Hematopoietic multipotent progenitor cell treated with erythropoietin and hydrocortisone succinate and interleukin-3 and kit ligand, for 4 days (in vitro differentiated cells): ENCODE data around the gene NAGLU.
A peak's percentile ranks its signal among the peaks of the same experiment; 100 is the strongest.
"Not testable (repeated sequence)": the region's sequence is repeated elsewhere in the genome, so short reads cannot be mapped to it uniquely, and the experiment has no call there.

ENCODE experiments used
- DNase-seq: peaks from one replicate; pipeline ENCODE4 v3.0.0-alpha.2; 2015

Gene NAGLU

DNA sequence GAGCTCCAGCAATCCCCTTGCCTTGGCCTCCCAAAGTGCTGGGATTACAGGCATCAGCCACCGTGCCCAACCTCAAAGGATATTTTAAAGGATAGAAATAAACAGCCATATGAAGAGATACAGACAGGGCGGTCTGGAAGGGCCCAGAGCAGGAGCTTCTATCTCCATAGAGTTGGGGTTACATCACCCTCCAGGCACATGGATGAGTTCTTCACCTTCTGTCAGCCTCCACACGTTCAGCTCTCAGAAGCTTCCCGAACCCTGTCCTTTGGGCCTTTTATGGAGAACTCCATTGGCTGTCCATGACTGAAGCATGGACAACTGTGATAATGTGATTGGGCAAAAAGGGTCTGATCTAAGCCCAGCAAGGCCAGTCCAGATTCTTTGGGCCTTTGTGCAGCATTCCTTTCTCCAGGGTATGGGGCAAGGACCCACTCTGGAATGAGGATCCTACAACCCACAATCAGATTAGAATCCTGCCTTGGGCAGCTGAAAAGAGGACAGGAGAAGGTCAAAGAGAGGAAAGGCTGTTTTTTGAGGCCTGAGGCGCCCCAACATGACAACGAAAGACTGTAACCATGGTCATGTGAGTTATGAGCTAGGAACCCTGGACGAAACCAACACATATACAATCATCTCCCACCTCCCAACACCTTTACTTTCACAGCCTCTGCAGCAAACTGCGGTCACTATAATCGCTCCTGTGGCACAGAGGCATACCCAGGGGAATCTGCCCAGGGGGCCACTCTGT lies 9.9 kb downstream of the NAGLU start:
- DNase-seq: not testable (repeated sequence)

DNA sequence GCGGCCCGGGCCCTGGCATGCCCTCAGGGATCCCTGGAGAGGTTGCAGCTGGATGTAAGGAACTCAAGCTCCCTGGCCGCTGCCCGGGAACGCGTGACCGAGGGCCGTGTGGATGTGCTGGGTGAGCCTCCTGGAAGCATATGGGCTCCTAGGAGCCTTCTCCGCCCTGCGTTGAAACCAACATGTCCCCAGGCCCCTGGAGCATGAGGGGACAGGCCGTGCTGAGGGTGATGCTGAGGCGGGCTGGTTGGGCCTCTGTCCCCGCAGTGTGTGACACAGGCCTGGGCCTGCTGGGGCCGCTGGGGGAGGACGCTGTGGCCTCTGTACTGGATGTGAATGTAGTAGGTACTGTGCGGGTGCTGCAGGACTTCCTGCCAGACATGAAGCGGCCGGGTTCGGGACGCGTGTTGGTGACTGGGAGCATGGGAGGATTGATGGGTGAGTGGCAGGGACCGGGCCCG lies 11.0 kb downstream of the NAGLU start:
- DNase-seq: no peak

DNA sequence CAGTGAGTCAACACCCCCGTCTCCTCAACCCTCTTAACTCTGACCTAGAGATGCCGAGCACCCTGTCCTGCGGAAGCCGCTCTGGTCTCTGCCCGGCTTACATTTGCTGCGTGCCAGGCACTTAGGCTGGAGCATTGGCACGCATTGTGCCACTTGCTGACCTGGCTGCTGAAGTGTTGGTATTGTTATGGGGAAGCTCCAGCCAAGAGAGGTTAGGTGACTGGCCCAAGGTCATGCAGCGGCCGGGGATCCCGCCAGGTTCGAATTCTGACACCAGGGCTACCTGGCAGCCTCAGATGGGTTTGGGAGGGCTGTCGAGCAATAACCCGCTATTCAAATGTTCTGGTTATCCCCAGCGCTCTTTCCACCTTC lies 11.6 kb downstream of the NAGLU start:
- no peak for DNase-seq

DNA sequence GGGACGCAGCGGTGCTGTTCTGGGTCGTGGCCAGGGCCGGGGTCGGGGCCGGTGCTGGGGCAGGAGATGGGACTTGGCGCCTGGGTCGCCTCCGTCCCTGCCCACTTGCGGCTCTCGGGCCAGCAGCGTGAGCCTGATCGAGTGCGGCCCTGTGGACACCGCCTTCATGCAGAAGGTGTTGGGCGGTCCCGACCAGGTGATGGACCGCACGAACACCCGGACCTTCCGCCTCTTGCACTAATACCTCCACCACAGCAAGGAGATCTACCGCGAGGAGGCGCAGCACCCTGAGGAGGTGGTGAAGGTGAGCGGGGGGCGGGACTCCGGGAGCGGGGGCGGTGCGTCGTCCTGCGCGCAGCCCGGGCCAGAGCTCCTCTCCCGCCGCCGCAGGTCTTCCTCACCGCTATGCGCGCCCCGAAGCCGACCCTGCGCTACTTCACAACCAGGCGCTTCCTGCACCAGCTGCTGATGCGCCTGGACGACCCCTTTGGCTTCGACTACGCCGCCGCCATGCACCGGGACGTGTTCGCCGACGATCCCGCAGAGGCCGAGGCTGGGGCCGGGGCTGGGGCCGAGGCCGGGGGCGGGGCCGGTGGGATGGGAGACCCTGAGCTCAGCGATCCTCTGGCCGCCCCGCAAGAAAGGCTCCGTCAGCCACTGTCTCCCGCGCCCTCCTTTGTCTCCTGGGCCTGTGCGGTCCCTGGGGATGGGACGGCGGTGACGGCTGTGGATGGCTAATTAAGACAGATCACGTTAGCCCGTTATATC lies 12.2 kb downstream of the NAGLU start:
- peak; percentile 71 for DNase-seq

DNA sequence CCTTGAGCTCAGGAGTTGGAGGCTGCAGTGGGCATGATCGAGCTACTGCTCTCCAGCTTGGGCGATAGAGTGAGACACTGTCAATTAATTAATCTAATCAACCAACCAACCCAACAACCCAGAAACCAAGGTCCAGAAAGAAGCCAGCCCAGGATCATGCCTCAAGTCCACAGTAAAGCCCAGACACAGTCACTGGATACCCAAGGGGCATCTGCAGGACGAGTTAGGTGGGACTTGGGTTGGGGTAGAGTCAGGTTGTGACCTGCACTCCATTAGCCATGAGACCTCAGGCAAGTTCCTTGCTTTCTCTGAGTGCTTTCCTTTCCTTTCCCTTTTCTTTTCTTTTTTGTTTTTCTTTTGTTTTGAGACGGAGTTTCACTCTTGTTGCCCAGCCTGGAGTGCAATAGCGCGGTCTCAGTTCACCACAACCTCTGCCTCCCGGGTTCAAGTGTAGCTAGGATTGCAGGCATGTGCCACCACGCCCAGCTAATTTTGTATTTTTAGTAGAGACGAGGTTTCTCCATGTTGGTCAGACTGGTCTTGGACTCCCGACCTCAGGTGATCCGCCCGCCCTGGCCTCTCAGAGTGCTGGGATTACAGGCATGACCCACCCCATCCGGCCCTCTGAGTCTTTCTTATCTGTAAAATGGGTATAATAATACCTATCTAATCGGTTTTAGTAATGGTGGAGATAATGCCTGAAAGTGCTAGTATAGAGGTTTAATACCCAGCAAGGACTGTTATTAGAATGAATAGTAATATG lies 13.1 kb downstream of the NAGLU start:
- DNase-seq: no peak

DNA sequence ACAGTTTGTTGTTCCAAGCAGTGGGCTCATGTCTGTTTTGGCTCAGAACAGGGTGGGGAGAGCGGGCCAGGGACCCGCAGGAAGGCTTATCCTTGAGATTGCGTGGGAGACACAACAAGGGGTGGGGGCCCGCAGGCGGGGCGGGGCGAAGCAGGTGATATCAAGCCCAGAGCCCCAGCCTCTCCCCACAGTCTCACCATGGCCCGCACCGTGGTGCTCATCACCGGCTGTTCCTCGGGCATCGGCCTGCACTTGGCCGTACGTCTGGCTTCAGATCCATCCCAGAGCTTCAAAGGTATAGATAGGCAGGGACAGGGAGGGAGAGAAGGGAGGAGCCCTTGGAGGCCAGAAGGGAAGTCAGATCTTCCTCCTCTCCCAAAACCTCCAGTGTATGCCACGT lies 16.7 kb downstream of the NAGLU start, which contains the start of gene HSD17B1:
Gene HSD17B1 (plus strand): TSS at position 188 of the 400 bp plus-strand sequence. CDS start 11 bp downstream, at position 199.
- not testable (repeated sequence) for DNase-seq

DNA sequence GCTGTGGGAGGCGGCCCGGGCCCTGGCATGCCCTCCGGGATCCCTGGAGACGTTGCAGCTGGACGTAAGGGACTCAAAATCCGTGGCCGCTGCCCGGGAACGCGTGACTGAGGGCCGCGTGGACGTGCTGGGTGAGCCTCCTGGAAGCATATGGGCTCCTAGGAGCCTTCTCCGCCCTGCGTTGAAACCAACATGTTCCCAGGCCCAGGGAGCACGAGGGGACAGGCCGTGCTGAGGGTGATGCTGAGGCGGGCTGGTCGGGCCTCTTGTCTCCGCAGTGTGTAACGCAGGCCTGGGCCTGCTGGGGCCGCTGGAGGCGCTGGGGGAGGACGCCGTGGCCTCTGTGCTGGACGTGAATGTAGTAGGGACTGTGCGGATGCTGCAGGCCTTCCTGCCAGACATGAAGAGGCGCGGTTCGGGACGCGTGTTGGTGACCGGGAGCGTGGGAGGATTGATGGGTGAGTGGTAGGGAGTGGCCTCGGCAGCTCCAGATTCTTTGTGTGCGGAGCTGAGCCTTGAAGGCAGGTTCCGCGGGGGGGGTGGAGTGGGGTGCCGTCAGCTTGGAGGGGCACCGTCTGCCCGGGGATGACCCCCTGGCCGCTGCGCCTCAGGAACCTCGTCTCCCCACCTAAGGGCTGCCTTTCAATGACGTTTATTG lies 17.2 kb downstream of the NAGLU start:
- no peak for DNase-seq

DNA sequence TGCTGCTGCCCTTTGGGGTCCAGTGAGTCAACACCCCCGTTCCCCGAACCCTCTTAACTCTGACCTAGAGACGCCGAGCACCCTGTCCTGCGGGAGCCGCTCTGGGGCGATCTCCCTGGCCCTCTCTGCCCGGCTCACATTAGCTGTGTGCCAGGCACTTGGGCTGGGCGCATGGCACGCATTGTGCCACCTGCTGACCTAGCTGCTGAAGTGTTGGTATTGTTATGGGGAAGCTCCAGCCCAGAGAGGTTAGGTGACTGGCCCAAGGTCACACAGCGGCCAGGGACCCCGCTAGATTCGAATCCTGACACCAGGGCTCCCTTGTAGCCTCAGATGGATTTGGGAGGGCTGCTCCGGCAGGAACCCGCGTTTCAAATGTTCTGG lies 17.8 kb downstream of the NAGLU start:
- DNase-seq: peak; percentile 48

DNA sequence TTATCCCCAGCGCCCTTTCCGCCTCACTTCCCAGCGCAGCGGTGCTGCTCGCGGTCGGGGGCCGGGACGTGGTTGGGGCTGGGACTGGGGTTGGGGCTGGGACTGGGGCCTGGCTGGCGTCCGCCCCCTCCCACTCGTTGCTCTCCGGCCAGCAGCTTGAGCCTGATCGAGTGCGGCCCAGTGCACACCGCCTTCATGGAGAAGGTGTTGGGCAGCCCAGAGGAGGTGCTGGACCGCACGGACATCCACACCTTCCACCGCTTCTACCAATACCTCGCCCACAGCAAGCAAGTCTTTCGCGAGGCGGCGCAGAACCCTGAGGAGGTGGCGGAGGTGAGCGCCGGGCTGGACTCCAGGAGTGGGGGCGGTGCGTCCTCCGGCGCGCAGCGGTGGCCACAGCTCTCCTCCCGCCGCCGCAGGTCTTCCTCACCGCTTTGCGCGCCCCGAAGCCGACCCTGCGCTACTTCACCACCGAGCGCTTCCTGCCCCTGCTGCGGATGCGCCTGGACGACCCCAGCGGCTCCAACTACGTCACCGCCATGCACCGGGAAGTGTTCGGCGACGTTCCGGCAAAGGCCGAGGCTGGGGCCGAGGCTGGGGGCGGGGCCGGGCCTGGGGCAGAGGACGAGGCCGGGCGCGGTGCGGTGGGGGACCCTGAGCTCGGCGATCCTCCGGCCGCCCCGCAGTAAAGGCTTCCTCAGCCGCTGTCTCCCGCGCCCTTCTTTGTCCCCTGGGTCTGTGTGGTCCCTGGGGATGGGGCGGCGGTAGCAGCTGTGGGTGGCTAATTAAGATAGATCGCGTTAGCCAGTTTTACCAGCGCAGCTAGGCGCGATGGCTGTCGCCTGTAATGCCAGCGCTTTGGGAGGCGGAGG lies 18.4 kb downstream of the NAGLU start:
- peak; percentile 94 for DNase-seq

DNA sequence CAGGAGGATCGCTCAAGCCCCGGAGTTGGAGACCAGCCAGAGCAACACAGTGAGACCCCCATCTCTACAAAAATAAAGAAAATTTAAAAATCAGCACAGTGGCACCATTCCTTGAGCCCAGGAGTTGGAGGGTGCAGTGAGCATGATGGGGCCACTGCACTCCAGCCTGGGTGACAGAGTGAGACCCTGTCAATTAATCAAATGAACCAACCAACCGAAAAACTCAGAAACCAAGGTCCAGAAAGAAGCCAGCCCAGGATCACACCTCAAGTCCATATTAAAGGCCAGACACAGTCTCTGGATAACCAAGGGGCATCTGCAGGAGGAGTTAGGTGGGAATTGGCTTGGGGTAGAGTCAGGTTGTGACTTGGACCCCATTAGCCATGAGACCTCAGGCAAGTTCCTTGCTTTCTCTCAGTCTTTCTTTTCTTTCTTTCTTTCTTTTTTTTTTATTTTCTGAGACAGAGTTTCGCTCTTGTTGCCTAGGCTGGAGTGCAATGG lies 19.1 kb downstream of the NAGLU start:
- no peak for DNase-seq

DNA sequence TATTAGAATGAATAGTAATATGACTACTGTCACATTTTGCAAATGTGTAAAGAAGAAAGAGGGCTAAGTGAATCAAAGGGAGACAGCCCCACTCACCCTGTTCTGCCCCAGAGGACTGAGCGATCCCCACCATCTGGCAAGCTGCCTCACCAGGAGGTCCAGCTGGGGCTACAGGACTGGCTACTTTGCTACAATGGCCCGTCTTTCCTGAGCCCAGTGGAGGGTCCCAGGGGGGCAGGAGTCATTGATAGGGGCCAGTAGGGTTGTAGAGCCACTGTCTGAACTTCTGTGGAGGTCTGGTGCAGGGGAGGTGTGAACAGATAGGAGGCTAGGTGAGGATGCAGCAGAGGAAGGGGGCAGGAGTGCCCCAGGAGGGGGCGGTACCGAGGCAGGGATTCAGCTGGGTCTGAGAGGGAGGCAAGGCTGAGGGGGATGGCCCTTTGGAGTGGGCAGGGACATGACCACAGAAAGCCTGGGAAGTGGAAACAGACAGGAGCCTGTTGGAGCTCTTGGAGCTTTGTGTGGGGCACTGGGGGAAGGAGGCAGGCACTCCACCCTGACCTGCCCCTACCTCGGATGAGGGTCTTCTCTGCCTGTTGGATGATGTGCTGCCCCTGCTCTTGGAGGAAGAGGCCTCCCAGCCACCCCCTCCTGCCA lies 20.0 kb downstream of the NAGLU start:
- DNase-seq: not testable (repeated sequence)

DNA sequence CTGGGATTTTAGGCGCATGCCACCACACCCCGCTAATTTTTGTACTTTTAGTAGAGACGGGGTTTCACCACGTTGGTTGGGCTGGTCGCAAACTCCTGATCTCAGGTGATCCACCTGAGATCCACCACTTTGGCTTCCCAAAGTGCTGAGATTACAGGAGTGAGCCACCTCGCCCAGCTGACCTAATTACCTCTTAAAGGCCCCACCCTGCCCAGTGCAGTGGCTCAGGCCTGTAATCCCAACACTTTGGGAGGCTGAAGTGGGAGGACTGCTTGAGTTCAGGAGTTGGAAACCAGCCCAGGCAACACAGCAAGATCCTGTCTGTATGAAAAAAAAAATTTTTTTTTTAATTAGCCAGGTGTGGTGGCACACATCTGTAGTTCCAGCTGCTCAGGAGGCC lies 23.0 kb downstream of the NAGLU start:
- DNase-seq: no peak

DNA sequence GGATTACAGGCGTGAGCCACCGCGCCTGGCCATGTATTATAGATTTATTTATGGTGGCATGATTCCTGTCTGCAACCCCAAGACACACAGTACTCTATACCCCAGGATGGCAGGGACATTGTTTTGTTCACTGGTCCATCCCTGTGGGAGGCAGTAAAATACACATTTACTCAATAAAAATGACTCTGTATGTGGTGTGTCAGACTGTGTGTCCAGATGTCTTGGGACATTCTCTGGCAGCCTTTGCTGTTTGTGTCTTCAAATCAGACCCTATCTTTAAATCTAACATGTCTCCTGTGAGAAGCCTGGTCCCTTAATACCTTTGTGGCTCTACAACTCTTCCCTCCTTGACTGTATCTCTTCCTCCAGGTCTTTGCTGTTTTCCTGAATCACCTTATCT lies 24.2 kb downstream of the NAGLU start:
- no peak for DNase-seq

DNA sequence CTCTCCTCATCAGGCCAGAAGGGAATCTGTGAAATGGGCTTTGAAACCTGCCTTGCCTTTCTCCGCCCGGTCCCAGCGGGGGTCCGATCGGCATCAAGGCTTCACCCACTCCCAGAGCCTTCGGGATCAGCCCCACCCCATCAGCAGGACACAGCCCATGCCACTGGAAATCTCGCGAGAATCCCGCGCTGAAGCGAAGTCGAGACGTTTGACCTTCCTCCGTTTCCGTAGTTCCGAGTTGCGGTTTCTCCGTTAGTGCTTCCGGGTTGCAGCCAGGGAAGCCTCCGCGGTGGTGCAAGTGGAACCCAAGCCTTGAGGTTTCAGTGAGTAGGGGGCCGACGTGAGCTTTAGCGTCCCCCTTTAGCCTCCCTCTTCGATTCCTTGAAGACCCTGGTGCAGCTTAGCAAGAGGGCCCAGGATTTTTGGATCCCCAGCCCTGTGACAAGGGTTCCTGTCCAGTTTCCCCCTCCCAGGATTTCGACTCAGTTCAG lies 25.9 kb downstream of the NAGLU start, which contains the start of gene COASY:
Gene COASY (plus strand): TSS at position 252 of the 491 bp plus-strand sequence. CDS start 475 bp downstream, outside the sequence.
- DNase-seq: peak; percentile 98

DNA sequence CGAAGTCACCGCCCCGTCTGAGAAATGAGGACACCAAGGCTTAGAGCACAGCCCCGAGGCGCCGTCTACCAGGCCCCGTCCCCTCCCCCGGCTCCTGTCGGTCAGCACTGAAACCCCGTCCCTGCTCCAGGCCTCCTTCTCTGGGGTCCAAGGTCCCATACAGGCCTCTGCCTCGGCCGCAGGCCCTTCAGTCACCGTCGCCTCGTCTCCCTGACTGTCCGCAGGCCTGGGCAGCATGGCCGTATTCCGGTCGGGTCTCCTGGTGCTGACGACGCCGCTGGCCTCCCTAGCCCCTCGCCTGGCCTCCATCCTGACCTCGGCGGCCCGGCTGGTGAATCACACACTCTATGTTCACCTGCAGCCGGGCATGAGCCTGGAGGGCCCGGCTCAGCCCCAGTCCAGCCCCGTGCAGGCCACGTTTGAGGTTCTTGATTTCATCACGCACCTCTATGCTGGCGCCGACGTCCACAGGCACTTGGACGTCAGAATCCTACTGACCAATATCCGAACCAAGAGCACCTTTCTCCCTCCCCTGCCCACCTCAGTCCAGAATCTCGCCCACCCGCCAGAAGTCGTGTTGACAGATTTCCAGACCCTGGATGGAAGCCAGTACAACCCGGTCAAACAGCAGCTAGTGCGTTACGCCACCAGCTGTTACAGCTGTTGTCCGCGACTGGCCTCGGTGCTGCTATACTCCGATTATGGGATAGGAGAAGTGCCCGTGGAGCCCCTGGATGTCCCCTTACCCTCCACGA lies 26.5 kb downstream of the NAGLU start:
- DNase-seq: no peak

DNA sequence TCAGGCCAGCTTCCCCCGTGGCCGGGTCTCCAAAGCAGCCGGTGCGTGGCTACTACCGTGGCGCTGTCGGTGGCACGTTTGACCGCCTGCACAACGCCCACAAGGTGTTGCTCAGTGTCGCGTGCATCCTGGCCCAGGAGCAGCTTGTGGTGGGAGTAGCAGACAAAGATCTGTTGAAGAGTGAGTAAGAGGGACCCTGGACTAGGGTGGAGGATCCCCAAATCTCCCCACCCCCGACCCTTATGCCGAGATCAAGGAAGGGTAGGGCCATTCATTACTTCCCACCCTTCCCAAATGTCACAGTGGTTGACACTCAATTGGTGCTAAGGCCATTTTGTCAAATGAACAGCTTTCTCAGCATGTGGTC lies 27.1 kb downstream of the NAGLU start:
- DNase-seq: no peak

DNA sequence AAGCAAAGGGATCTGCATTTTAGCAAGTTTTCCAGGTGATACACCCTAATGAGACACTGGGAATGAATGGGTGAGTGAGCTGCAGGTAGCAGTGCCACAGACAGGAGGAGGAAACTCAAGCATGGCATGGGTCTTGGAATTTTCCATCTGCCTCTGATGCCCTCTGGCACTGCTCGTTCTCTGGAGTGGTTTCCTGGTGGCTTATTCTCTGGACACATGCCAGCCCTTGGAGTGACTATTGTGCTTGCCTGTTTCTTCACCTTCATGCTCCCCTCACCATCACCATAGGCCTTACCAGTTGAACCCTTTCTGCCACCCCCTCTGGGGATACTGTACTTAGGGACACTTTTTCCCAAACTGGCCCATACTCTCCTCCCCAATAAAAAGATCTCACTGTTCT lies 27.5 kb downstream of the NAGLU start:
- no peak for DNase-seq

DNA sequence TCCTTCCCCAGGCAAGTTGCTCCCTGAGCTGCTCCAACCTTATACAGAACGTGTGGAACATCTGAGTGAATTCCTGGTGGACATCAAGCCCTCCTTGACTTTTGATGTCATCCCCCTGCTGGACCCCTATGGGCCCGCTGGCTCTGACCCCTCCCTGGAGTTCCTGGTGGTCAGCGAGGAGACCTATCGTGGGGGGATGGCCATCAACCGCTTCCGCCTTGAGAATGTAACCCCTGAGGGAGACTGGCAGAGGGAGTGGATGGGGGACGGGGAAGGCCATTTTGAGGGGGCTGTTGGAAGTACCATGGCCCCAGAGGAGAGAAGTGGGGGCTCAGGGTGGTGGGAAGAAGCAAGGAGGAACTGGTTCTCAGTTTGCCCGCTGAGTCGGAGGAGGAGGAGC lies 27.9 kb downstream of the NAGLU start:
- DNase-seq: no peak

DNA sequence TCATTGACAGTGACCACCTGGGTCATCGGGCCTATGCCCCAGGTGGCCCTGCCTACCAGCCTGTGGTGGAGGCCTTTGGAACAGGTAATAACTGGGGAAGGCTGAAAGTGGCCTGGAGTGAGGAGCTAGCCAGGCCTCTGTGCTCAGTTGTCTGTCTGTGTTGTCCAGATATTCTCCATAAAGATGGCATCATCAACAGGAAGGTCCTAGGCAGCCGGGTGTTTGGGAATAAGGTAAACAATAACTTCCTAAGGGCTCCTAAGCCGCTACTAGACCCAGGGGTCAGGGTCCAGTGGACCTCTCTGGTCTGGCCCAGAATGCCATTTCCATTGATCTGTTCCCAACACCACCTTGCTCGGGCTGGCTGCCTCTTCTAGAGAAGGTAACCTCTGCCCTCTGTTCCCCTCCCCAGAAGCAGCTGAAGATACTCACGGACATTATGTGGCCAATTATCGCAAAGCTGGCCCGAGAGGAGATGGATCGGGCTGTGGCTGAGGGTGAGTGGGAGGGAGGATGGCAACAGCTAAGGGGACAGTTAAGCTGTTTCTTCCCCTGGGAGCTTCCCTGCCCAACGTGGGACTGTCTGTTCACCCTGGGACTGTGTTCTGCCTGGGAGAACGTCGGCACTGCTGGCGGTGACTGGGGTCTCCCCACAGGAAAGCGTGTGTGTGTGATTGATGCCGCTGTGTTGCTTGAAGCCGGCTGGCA lies 28.9 kb downstream of the NAGLU start:
- DNase-seq: no peak
